CD4-positive, alpha-beta T cell treated with Interleukin-12 subunit alpha and Interleukin-12 subunit beta, for 1 hour (primary cell): Measurements from ENCODE around the gene WDR88.
"Not testable (repeated sequence)": the region's sequence is repeated elsewhere in the genome, so short reads cannot be mapped to it uniquely, and the experiment has no call there.

ENCODE experiments used
- DNase-seq: peaks from one replicate; pipeline ENCODE4 v3.0.0-alpha.2; 2020

WDR88 gene, protein sequence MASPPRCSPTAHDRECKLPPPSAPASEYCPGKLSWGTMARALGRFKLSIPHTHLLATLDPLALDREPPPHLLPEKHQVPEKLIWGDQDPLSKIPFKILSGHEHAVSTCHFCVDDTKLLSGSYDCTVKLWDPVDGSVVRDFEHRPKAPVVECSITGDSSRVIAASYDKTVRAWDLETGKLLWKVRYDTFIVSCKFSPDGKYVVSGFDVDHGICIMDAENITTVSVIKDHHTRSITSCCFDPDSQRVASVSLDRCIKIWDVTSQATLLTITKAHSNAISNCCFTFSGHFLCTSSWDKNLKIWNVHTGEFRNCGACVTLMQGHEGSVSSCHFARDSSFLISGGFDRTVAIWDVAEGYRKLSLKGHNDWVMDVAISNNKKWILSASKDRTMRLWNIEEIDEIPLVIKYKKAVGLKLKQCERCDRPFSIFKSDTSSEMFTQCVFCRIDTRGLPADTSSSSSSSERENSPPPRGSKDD

DNA sequence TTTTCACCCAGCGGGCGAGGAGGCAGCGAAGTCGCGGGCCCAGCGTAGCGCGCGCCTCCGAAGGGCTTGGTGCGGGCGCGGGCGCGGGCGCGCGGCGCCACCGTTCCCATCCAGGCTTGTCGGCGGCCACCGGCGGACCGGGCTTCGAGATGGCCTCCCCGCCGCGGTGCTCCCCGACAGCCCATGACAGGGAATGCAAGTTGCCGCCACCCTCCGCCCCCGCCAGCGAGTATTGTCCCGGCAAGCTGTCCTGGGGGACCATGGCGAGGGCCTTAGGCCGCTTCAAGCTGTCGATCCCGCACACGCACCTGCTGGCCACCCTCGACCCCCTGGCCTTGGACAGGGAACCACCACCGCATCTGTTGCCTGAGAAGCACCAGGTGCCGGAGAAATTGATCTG lies at the start of gene WDR88:
WDR88 (plus strand) TSS at position 94 of the 400 bp plus-strand sequence; CDS start at position 150, 56 bp downstream.
- DNase-seq: no peak

- no peak for DNase-seq
Measured at GRCh38 chr19:33085570-33086128, 46.3 kb upstream of the WDR88 start.

- DNase-seq: no peak
Measured at GRCh38 chr19:33086955-33087354, 45.0 kb upstream of the WDR88 start.

DNA sequence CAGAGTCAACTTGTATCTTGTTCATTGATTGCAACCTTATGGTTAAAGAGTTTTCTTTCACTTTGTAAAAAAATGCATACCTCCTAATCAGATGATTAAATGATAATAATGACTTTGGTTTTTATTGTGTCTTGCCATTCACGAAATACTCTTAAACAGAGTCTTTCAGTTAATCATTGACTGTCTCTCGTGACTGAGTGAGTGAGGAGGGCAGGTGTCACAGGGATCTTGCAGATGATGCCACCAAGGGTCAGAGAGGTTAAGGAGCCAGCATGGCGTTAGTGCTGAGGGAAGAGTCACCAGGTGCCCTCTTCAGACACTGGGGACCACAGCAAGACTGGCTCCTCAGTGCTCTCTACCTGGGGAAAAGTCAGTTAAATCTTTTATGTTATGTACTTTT lies 42.9 kb upstream of the WDR88 start:
- DNase-seq: no peak

- no peak for DNase-seq
Measured at GRCh38 chr19:33090179-33090578, 41.7 kb upstream of the WDR88 start.

- no peak for DNase-seq
Measured at GRCh38 chr19:33093420-33094210, 38.3 kb upstream of the WDR88 start.

DNA sequence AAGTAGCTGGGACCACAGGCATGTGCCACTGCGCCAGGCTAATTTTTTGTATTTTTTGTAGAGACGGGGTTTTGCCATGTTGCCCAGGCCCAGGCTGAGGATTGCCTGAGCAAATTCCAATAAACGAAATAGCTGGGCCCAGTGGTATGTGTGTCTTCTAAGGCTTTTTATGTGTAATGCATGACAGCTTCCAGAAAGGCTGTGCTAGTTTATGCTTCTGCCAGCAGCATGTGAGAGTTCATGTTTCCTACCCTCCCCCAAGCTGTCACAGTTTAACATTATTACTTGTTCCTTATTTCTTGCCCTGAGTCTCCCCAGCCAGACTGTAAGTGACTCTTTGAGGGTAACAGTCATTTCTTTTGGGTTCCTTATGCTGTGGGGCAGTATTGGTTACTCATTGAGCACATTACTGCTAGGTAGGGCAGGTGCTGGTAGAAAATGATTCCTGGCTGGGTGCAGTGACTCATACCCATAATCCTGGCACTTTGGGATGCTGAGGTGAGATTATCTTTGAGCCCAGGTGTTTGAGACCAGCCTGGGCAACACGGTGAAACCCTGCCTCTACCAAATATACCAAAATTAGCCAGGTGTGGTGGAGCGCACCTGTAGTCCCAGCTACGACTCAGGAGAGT lies 37.4 kb upstream of the WDR88 start:
- DNase-seq: no peak

GRCh38 chr19:33096005-33096404 lies 35.9 kb upstream of the WDR88 start:
- no peak for DNase-seq

- no peak for DNase-seq
Measured at GRCh38 chr19:33098055-33098534, 33.8 kb upstream of the WDR88 start.

GRCh38 chr19:33100894-33101644 lies 30.8 kb upstream of the WDR88 start:
- DNase-seq: no peak

DNA sequence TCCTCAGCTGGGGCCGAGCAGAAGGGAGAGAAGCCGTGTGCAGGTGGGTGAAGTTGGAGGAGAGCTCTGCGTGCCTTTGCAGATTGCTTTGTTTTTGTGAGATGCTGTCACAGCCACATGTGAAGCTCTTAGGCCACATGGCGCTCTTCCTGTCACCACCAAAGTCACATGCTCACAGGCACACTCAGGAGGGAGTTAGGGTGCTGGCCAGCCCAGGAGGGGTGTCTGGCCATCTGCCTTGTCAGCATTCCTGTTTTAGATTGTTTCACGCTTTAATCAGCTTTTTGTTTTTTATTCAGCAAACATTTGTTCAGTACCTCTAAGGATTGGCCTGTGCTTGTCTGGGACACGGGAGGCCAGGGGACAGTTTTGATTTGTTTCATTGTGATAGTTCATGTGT lies 29.0 kb upstream of the WDR88 start:
- DNase-seq: no peak

DNA sequence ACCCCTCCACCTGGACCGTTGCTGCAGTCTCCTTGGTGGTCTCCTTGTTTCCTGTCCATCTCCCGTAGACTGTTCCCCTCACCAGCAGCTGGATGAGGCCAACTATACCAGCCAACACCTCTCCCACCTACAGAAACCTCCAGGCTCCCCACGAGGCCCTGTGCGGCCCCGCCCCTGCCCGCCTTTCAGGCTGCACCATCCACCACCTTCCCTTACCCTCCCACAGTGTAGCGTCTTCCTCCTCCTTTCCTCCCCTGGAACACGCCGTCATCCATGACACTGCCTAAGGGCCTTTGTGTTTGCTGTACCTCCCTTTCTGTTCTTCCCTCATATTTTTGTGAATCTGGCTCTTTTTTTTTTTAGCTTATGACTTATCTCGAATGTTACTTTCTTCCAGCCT lies 23.8 kb upstream of the WDR88 start:
- no peak for DNase-seq

- DNase-seq: no peak
Measured at GRCh38 chr19:33110137-33110910, 21.6 kb upstream of the WDR88 start.

DNA sequence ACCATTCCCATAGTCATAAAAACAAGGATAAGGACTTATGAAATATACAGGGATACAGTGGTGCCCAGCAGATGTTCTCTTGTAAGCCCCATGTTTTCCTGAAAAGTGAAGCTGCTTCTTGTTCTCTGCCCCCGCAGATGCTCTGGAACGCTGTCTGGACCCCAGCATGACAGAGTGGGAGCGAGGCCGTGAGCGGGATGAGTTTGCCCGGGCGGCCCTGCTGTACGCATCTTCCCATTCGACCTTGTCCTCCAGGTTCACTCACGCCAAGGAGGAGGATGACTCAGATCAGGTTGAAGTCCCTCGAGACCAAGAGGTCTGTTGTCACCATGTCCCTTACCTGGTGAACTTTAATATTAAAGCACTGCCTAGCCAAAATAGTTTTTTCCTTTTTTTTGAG lies 20.3 kb upstream of the WDR88 start:
- DNase-seq: no peak

- no peak for DNase-seq
Measured at GRCh38 chr19:33114312-33114711, 17.6 kb upstream of the WDR88 start.

DNA sequence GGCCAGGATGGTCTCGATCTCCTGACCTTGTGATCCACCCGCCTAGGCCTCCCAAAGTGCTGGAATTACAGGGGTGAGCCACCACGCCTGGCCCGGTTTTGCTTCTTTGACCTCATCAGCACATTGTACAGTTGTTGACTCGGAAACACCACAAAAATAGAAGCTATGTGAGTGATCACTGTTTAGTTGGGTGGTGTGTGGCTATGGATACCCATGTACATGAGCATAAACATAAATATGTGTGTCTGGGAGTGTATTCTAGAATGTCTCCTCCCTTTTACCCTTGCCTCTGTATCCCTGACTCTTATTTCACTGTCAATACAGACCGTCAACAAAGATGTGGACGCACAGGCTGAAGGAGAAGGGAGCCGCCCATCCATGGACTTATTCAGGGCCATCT lies 14.4 kb upstream of the WDR88 start:
- DNase-seq: no peak

- DNase-seq: no peak
Measured at GRCh38 chr19:33118643-33119042, 13.3 kb upstream of the WDR88 start.

DNA sequence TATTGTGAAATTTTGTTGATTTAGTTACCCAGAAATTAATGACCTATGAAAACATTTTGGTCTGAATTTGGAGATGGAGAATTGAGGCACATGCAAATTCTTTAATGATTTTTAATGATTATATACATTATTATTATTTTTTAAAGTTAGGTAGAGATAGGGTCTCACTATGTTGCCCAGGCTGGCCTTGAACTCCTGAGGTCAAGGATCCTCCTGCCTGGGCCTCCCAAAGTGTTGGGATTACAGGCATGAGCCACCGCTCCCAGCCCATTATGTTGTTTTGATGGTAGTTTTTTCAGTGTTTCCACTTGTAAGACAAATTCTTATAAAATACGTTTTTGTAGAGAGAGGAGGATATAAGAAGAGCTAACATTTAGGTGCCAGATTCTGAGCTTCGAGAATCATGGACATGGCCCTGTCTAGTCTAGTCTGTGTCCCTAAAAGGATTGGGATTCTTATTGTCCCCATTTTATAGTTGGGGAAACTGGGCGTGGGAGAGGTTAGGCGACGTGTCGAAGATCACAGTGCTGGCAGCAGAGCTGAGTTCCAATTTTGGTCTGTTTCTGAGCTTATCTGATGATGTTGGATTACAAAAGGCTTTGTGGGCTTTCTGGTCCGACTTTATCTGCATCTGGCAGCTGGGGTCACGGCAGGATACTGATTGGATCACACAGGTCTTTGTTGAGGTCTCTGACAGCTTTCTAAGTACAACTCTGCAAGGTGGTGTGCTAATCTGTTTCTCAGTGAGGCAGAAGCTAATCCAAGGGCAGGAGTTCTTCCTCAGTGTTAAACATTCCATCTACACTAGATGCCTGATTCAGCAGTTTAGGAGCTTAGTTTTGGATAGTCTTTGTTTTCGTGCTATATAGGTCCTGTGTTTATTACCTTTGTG lies 7.5 kb upstream of the WDR88 start:
- DNase-seq: no peak

DNA sequence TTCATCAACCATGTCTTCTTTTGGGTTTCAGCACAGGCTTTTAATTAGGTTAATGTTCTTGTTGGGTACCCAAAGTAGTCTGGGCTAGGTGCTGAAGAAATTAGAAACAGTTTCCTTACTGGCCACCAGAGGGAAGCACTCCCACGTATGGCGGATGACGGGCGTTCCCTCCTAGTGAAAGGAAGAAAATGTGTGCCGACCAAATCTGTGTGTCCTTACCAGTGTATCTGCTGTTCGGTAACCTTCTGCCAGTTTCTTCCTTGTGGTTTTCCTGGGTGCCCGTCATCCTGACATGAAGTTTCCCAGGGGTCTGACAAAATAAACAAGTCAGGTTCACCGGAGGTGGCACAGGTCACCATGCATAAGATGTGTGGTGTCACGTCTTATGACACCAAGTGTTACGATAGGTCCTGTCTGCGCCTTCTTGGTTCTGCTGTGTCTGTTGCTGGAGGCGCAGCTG lies 6.0 kb upstream of the WDR88 start:
- peak; percentile 65 for DNase-seq

DNA sequence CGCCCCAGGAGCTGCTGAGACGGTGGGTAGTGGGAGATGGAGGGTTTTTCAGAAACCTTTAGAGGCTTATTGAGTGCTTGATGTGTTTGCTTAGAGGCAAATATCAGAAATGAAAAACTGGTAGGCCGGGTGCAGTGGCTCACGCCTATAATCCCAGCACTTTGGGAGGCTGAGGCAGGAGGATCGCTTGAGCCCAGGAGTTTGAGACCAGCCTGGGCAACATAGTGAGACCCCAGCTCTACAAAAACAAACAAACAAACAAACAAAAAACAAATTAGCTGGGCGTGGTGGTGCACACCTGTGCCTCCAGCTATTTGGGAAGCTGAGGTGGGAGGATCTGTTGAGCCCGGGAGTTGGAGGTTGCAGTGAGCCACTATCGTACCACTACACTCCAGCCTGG lies 5.2 kb upstream of the WDR88 start:
- DNase-seq: not testable (repeated sequence)
